RWPE1 (cell line): Measurements from ENCODE around the gene PI3.
A peak's percentile ranks its signal among the peaks of the same experiment; 100 is the strongest.
"Not testable (repeated sequence)": the region's sequence is repeated elsewhere in the genome, so short reads cannot be mapped to it uniquely, and the experiment has no call there.

Source experiments
- CTCF ChIA-PET: fragments of 350-600 bp; sonication (Branson Sonifier 250); formaldehyde crosslinking; extraction: SDS; loops from one replicate; lab custom pipeline; 2021; lab: Yijun Ruan, JAX
- POLR2A ChIA-PET: fragments of 400-600 bp; formaldehyde crosslinking; extraction: SDS; loops from one replicate; lab custom pipeline; 2020; ENCODE audit warnings: antibody characterized with exemption; ENCODE audit not compliant: low non-redundant PET; lab: Yijun Ruan, JAX
- DNase-seq: peaks from one replicate; pipeline ENCODE4 v3.0.0; 2012; ENCODE audit warnings: low spot score
- H3K27ac ChIP-seq: fragments of 450-650 bp; 2 replicates; pipeline ENCODE4 v1.5.1; 2017
- TF ChIP-seq, protein P1 (sequence below): fragments of 450-650 bp; conservative IDR thresholded peaks from 2 replicates; pipeline ENCODE4 v1.5.1; 2017; ENCODE audit warnings: low read depth, mild to moderate bottlenecking

The PI3 gene, protein sequence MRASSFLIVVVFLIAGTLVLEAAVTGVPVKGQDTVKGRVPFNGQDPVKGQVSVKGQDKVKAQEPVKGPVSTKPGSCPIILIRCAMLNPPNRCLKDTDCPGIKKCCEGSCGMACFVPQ

DNA sequence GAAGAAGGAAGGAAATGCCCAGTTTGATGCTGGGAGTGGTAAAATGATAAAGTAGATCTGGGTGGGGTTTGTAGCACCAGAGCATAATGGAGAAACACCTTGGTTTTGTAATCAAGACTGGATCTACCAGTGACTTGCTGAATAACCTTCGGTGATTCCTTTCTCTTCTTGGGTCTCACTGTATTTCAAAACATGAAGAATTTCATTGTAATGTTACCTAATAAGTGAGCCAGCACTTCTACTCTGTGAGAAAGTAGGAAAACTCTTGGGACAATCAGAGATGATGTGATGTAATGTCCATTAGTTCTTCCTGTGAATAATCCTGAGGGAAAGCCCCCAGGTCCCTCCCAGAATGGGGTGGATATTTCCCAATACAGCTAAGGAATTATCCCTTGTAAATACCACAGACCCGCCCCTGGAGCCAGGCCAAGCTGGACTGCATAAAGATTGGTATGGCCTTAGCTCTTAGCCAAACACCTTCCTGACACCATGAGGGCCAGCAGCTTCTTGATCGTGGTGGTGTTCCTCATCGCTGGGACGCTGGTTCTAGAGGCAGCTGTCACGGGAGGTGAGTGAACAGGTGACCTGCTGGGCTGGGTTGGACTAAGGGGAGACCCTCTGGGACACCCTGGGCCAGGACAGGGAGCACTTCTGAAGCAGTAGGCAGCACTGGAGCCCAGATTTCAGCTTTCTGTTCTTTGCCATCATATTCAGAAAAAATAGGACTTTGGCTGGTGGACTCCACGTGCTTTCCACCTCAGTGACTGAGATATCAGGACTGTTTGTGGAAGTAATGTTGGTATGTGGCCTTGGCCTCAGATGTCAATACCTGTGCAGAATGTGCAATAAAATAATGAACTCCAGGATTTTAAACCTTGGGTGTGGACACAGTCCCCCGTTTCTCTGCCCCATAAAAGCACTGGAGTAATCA, at the start of gene PI3:
PI3 (plus strand) TSS at position 469 of the 931 bp plus-strand sequence; CDS start at position 490, 21 bp downstream.
- ChIA-PET CTCF (interaction anchor here (0.6 to 0.7 kb wide), 2 partner anchors 39 to 104 kb away, joined by 3 to 4 read pairs; no protein-coding TSS in a partner anchor), POLR2A (interaction anchor here (1.2 kb wide), 1 partner anchor 78 kb away, joined by 3 read pairs; no protein-coding TSS in a partner anchor)
- TF ChIP-seq, protein P1, sequence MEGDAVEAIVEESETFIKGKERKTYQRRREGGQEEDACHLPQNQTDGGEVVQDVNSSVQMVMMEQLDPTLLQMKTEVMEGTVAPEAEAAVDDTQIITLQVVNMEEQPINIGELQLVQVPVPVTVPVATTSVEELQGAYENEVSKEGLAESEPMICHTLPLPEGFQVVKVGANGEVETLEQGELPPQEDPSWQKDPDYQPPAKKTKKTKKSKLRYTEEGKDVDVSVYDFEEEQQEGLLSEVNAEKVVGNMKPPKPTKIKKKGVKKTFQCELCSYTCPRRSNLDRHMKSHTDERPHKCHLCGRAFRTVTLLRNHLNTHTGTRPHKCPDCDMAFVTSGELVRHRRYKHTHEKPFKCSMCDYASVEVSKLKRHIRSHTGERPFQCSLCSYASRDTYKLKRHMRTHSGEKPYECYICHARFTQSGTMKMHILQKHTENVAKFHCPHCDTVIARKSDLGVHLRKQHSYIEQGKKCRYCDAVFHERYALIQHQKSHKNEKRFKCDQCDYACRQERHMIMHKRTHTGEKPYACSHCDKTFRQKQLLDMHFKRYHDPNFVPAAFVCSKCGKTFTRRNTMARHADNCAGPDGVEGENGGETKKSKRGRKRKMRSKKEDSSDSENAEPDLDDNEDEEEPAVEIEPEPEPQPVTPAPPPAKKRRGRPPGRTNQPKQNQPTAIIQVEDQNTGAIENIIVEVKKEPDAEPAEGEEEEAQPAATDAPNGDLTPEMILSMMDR = no peak
- peak within 1 kb of the TSS; percentile 66 for H3K27ac ChIP-seq
- peak; percentile 98 for DNase-seq

- no peak overlapping the region for H3K27ac ChIP-seq
- CTCF ChIA-PET = interaction anchor here (0.6 to 3.6 kb wide), 4 partner anchors 11 to 195 kb away, joined by 3 to 19 read pairs (median 4); no protein-coding TSS in a partner anchor
- TF ChIP-seq, protein P1 = no peak
- DNase-seq = peak; percentile 80
- POLR2A ChIA-PET = no interaction called here
These were observed 46.6 kb upstream of the PI3 start for GRCh38 chr20:45128099-45128498.

DNA sequence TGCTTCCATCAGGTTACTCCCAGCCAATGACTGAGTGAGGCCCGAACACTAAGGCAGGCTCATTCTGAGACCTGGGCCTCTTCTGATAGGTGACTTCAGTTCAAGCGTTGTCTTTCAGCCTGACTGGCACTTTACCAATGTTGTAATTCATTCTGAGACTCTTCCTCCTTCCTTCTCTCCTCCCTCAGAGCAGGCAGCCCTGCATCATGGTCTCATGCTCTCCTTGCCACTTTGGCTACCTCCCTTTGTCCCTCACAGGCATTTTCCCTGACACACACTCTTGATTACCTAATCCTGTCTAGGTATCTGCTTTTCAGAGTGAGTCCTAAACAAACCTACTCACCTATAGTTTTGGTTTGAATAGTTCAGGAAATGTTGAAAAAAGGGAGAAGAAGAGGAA, 37.8 kb upstream of the PI3 start:
- POLR2A ChIA-PET = no interaction called here
- CTCF ChIA-PET = interaction anchor here (1.1 to 1.5 kb wide), 2 partner anchors 39 to 154 kb away, joined by 3 to 5 read pairs; no protein-coding TSS in a partner anchor
- no peak for DNase-seq
- TF ChIP-seq, protein P1 = no peak
- H3K27ac ChIP-seq = no peak overlapping the region

DNA sequence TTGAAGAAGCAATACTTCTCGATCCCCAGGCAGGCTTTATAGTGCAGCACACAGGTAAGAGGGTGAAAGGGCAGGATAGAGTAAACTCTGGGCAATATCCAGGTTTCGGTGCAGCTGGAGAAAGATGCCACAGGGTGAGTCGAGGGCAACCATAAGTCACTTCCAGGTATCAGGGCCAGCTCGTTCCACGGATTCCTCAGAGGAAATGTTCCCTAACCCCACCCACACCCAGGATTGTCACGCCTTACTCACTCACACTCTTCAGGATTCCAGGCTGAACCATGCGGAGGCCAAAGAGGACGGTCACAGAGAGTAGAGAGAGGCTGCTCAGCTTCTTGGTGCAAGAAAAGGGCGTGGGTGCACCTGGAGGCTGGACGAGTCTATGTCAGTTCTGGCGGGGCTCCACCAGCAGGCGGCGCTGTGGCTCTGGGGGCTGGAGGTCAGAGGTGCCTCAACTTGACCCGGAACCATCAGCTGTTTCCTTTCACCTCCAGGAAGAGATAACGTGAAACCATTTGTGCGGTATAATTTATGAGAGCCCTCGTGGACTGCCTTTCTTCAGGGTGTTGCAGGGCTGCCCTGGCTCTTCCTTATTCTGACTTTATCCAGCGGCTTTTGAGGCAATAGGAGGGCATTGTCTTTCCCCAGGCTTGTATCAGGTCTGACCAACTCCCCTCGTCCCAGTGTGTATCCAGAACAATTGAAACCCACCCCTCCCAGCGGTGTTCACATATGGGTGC, 36.0 kb upstream of the PI3 start:
- TF ChIP-seq, protein P1 = peak; percentile 88
- ChIA-PET CTCF (interaction anchor here (0.5 to 2.5 kb wide), 55 partner anchors 9 to 893 kb away, joined by 3 to 109 read pairs (median 4); partner anchors contain the start of genes MATN4, WFDC12, WFDC5 and WFDC6), POLR2A (interaction anchor here (0.6 kb wide), 1 partner anchor 139 kb away, joined by 3 read pairs; no protein-coding TSS in a partner anchor)
- H3K27ac ChIP-seq = no peak overlapping the region
- DNase-seq = peak; percentile 80

GRCh38 chr20:45139733-45140375, 34.8 kb upstream of the PI3 start:
- ChIA-PET CTCF (interaction anchor here (0.6 to 2.5 kb wide), 23 partner anchors 11 to 665 kb away, joined by 3 to 109 read pairs (median 5); partner anchors contain the start of genes WFDC12 and WFDC5), POLR2A (interaction anchor here (1.3 kb wide), 1 partner anchor 18 kb away, joined by 3 read pairs; no protein-coding TSS in a partner anchor)
- not testable (repeated sequence) for DNase-seq, H3K27ac ChIP-seq

DNA sequence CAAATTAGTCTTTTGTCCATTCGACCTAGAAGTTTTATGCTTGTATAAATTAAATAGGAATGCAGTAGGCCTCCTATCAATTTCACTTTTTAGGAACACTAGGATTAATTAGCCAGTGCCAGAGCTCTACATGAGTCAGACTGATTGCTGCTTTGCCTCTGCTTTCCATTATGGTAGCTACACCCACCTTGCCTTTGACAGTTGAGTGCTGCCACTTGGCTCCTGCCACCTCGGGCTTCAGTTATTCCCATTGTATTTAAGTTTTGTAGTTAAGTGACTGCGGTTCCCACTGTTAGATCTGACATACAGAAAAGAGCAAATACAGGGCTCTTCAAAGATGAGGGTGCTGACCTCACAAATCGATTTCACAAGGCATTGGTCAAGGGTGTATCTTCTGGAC, 33.9 kb upstream of the PI3 start:
- TF ChIP-seq, protein P1 = no peak
- CTCF ChIA-PET = no interaction called here

More for the DNA sequence above, 33.9 kb upstream of the PI3 start:
- POLR2A ChIA-PET = interaction anchor here (1.3 kb wide), 1 partner anchor 17 kb away, joined by 3 read pairs; no protein-coding TSS in a partner anchor
- no peak overlapping the region for H3K27ac ChIP-seq
- no peak for DNase-seq
